Activated naive CD4-positive, alpha-beta T cell treated with anti-CD3 and anti-CD28 coated beads, Interleukin-2, amount 50 U/mL, for 24 hours (primary cell): ENCODE results near the gene CPT2.

Experiments
- H3K27ac Mint-ChIP-seq: one replicate; pipeline ENCODE4 v1.8.0; 2021; ENCODE audit warnings: mild to moderate bottlenecking, mixed read lengths
- H3K27me3 Mint-ChIP-seq: one replicate; pipeline ENCODE4 v1.8.0; 2021; ENCODE audit warnings: mixed read lengths
- H3K36me3 Mint-ChIP-seq: one replicate; pipeline ENCODE4 v1.8.0; 2021; ENCODE audit warnings: mixed read lengths
- H3K4me1 Mint-ChIP-seq: one replicate; pipeline ENCODE4 v1.8.0; 2021; ENCODE audit warnings: mixed read lengths
- H3K4me3 Mint-ChIP-seq: one replicate; pipeline ENCODE4 v1.8.0; 2021; ENCODE audit warnings: mild to moderate bottlenecking, mixed read lengths
- H3K9me3 Mint-ChIP-seq: one replicate; pipeline ENCODE4 v1.8.0; 2021; ENCODE audit warnings: mixed read lengths

CPT2 gene

DNA sequence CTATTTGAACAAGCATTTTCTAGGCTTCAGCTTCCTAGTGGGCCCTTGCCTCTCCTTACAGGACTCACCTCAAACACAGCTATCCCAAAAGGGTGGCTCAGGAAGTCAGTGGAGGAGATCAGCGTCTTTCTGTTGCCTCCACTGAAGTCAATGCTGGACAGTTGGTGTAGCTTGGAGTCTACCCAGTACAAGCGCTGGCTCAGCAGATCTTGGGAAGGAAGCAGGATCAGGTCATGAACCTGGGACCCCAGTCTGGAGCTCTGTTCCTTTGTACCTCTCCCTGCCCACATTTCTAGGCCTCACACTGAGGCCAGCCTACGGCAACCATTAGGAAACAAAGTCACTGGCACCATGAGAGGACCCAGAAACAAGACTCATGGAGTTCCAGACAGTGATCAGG, 65.4 kb downstream of the CPT2 start:
- Mint-ChIP-seq H3K27ac (no peak overlapping the region), H3K36me3 (peaks cover 20% of the 10 kb centered on the region), H3K9me3 (no peaks in the 10 kb centered on the region), H3K27me3 (no peaks in the 10 kb centered on the region), H3K4me1 (no peaks in the 10 kb centered on the region), H3K4me3 (no peak overlapping the region)
